Activated naive CD4-positive, alpha-beta T cell treated with anti-CD3 and anti-CD28 coated beads, Interleukin-2, amount 50 U/mL, for 16 hours (primary cell): ENCODE measurements around the gene ZNF23.

Source experiments
- DNase-seq: peaks from one replicate; pipeline ENCODE4 v3.0.0-alpha.2; 2020

ZNF23 gene

DNA sequence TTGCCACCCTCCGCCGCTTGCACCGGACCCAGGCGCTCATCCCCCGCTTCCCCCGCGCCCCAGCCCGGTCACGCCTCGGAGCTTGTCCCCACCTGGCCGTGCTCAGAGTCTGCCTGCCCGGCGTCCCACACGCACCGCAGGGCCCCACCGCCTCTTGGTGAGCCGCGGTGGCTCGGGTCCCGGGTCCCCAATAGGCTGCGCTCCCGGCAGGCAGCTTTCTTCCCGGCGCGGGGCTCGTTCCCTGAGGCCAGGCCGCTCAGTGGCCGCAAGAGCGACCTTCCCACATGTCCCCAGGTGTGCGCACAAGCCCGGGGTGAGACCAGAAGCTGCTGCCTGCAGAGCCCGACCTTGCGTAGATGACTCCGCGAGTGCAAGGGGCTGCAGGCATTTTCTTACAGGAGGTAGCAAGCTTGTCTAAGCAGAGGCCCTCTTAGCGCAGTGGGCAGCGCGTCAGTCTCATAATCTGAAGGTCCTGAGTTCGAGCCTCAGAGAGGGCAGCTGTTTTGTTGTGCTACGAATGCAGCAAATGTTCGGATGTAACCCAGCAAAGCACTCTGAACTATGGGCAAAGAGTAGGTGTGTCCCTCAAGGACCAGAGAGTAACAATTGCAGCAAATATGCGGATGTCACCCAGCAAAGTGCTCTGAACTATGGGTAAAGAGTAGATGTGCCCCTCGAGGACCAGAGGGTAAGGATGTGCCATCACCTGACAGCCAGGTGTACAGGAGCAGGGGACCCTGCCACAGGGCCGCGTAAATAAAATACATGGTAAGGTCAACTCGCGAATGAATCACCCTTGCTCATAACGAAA, 35.8 kb downstream of the ZNF23 start:
- no peak for DNase-seq

DNA sequence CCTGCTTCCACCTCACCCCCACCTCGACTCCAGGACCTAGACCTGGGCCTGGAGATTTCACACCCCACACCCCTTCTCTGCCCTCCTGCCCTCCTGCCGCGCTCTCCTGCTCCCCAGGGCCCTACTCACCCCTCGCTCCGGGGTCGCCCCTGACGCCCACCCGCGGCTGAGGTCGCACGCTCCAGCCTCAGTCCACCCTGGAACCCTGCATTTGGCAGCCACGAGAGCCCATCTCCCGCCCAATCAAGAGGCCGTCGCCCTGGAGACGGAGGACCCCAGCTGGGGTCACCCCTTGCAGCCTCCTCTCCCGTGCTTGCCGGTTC, 36.3 kb downstream of the ZNF23 start:
- DNase-seq, result no peak

DNA sequence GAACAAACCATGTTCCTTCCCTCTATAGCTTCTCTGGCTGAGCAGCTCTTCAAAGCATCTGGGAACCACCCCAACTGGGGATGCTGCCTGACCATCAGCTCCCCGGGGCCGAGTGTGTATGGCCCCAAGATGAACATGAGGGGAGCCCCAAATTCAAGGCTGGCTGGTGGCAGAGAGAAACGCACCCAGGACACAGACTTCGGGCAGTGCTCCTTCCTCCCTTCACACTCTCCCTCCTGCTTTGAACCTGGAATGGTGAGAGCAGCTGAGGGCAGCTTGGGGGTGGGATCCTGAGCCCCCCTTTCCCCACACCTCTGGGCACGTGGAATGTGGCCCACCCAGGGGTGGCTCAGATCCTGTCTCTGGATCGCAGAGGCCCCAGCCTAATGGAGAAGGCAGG, 37.4 kb downstream of the ZNF23 start:
- DNase-seq, result no peak

DNA sequence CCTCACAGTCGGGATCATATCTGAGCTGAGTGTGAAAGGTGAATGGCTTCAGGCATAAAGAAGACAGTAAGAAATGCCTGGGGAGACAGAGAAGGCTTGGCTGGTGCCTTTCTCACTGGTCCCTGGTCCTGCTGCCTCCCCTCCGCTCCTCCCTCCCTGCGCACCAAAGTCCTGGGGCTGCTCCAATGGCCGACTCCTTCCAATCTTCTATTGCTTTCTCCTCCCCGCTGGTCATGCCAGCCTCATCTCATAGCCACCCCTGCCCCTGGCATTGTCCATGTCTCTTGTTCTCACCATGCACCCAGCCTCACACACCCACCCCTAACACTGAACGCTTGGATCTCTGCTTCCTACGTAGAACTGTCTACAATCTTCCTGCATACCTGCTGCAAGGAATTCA, 38.2 kb downstream of the ZNF23 start:
- no peak for DNase-seq

DNA sequence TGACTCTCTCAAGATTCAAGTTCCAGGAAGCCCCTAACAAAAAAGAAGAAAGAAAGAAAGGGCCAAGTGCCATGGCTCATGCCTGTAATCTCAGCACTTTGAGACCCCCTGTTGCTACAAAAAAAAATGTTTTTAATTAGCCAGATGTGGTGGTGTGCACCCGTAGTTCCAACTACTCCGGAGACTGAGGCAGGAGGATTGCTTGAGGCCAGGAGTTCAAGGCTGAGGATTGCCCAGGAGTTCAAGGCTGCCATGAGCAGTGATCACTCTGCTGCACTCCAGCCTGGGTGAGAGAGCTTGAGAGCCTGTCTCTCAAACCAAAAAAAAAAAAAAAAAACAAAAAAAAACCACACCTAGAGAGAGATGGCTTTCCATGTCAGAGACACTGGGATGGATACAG, 39.0 kb downstream of the ZNF23 start:
- DNase-seq, result no peak

DNA sequence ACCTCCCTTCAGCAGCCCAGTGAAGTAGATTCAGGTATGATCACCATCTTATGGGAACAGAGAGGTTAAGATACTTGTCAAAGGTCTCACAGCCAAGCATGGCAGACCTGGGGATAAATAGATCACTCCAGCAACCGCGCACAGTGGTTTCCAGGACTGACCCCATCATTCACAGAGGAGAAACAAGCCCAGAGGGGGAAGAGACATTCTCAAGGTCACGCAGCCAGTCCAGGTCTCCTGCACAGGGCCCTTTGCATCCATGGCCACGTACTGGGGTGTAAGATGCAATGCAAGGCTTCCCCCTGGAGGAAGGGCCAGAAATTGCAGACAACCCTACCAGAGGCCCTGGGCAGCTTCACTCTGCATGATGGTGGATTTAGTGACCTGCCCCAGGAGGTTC, 40.1 kb downstream of the ZNF23 start:
- DNase-seq, result no peak

DNA sequence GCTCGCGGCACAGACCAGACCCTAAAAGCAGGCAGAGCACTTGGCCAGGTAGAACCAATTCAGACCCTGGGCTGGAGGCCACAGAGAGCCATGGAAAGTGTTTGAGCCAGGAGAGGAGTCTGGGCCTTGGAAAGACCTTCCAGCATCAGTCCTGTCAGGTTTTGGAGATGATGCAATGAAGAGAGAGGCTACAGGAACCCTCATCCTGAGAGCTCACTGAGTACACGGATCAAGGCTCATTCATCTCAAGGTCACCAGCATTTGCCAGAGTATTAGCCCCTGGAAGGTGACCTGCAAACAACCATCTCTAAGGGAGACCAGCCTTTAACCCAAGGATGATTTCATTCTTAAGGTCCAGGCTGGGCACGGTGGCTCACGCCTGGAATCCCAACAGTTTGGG, 48.0 kb downstream of the ZNF23 start:
- DNase-seq, result no peak

DNA sequence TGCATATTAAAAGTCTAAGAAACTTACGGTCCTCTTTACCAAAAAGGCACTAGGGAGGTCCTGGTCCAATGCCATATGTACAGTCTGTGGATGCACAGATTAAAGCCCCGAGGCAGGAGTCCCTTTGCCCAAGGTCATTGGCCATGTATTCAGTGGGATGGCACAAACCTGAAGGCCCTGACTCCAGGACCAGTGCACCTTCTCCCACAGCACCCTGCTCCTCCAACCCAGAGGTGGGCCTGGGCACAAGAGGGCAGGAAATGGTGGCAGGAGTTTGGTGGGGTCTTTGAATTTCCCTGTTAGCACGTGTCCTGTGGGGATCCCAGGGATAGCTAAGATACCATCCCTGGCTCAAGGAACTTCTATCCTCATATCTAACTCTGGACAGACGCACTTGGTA, 48.7 kb downstream of the ZNF23 start:
- no peak for DNase-seq

DNA sequence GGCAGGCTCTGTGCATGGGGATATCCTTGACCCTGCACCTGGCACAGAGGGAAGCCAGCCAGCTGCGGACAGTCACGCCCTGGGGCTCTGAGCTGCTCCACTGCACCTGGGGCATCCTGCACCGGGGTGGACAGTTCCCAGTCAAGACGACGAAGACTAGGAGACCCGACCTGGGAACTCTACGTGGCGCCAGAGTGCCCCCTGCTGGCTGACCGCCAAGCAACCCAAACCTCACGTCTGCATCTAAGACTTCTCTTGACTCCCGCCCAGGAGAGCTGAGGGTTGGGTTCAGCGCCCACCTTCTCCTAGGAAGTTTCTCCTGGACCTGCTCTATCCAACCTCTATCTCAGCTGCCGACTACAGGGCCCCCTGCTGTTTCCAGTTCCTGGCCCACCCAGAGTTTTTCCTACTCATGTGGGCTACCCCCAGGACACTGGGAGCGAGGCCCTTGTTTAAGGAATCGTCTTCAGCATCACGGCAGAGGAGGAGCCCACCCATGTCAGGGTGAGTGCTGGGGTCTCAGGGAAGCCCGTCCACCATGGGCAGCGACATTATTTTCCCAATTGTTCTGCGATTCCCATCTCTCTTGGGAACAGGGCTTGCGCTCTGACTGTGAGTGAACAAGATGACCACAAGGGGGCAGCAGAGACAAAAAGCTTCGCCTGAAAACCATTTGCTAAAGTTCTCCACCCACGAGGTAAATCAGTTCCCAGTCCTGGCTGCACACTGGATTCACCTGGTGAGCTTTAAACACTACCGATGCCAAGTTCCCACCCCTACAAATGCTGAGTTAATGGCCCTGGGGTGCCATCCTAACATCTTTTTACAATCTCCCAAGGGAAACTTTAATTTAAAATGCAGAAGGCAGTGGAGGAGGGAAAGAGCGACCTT, 49.5 kb downstream of the ZNF23 start:
- peak; percentile 59 for DNase-seq

DNA sequence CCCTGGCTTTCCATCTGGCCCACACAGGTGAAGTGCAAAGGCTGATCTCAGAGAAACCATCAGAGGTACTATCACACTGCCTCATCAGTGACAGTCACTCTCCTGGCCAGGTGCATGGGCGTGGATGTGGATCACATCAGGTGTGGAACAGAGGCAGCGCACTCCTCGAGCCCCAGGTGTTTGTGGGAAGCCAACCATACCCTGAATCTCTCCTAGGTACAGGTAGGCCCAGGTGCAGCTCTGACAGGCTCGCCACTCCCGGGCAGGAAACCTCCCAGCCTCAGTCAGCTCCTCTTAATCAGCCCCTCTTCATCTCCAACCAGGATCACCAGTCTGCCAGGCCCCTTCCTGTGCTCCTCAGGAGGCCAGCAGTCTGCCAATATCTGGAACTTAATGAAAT, 51.9 kb downstream of the ZNF23 start:
- no peak for DNase-seq

DNA sequence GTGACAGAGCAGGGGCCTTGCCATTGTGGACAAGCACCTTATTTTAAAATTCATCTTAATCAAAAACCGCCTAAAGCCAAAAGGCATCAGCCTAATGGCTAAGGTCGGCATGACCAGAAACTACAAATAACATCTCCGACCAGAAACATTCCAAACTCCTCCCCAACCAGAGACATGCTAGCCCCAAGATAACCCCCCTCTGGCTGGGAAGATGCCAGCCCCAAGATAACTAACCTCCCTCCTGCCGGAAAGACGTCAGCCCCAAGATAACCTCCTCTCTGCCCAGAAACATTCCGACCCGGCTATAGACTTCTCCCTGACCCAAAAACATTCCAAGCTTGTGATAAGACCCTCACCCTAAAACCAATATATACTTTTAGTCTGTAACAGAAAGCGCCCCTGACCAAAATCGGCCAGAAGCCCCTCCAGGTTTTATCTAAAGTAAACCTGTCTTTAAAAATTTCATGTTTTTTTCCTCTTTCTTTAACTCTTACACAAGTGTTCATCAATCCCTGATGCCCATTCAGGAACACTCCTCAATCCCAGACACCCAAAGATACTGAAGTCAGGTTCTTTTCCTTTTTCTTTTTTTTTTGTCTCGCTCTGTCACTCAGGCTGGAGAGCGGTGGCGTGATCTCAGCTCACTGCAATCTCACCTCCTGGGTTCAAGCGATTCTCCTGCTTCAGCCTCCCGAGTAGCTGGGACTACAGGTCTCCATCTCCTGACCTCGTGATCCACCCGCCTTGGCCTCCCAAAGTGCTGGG, 52.9 kb downstream of the ZNF23 start:
- DNase-seq, result no peak

DNA sequence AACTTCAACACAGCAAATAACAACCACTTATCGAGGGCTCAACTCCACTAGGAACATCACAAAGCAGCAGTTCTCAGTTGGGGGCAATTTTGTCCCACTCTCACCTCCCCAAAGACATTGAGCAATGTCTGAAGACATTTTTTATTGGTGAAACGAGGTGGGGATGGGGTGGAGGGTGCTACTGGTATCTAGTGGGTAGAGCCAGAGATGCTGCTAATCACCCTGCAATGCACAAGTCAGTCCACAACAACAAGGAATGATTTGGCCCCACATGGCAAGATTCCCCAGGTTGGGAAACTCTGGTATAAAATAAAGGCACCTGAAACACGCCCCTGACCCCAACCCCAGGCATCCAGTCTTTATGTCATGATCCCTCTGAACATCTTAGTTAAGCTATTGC, 53.5 kb downstream of the ZNF23 start:
- no peak for DNase-seq

DNA sequence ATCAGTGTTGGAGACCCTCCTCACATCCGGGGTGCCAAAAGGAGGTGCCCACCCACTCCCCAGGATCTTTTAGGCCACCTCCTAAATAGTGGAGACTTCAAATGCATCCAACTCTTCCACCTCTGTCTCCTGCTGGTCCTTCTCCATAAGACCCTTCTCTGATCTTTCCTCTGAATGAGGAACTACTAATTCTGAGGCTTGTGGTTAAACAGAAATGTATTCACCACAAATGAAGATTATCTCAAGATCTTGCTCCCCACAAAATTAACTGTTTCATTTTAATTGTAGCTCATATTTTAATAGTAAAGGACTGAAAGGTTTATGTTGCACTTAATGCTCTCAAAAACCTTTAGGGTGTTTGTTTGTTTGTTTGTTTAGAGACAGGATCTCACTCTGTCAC, 54.3 kb downstream of the ZNF23 start:
- DNase-seq, result no peak

DNA sequence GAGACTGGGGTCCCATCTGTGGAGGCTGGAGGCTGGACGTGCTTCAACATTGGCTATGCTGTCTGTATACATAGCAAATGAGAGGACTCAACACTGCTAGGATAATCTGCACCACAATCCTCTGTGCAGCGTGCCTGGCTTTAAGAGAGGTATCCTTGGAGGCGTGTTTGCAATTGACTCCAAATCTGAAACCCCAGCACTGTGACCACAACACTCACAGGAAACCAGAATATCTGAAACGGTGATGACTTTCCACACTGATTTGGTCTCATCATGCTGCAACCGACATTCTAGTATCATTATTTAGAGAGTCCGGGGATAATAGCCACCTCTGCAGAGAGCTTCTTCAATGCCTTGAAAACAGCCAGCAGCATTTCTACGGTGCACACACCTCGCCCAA, 55.3 kb downstream of the ZNF23 start:
- no peak for DNase-seq

DNA sequence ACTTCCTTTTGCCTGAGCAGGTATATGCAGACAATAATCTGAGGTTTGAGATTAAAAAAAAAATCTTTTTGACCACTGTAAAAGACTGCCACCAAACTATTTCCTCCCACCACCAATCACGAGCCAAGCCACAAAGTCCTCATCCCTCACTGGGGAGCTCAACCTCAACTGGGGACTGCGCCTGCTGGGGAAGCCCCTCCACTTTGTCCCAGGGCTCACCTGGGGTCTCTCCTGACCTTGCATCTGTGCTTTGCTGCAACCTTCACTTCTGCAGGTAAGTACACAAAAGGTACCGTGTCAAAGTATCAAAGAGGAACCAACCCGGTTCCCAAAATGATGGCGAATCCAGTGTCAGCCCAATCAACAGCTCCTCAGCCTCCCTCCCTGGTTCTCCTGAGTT, 55.7 kb downstream of the ZNF23 start:
- no peak for DNase-seq

DNA sequence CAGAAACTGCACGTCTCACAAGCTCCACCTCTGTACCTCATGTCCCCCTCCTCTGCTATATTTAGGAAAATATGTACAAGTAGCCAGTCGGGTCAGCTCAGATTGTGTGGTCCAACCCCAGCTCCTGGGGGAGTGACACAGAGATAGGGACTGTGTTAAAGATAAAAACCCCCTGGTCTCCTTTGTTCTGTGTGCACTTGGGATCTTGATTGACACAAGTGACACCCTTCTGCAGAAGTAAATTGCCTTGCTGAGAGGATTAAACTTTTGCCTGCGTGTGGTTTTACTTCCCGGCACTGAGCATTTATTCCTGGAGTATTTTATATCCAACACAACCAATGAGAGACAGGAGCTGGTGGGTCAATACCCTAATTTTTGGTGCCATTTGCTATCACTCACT, 57.7 kb downstream of the ZNF23 start:
- DNase-seq, result no peak

DNA sequence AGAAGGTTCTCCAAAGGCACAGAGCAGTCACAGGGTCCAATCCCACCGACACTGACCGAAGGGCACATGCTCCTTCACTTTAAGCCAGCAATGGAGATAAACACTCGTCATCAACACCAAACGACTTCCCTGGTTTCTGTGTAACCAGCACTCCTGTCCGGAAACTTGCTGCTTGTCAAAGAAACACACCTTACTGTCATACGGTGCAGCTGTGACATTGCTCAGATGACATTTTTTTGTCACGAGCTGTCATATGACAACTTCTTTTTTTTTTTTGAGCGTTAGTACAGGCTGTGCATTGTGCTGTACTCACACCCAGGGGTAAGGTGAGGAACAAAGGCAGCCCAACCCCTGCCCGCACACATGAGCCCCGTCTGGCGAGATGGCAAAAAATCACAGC, 59.4 kb downstream of the ZNF23 start:
- DNase-seq, result no peak

DNA sequence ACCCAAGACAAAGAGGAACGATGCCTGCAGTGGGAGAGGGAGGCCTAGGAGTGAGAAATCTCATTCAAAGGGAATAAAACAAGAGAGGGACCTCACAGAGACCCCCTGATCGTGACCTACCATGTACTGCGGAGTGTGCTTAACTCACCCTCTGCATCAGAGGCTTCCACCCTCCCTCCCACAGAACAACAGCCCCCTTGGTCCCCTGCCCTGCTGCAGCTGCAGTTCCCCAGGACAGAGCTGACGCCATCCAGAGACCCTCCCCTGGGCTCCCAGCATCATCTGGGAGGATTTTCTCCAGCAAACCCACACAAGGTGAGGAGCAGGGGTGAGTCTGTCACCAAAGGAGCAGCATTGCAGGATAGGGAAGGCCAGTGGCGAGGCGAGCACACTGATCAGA, 60.0 kb downstream of the ZNF23 start:
- DNase-seq, result no peak

DNA sequence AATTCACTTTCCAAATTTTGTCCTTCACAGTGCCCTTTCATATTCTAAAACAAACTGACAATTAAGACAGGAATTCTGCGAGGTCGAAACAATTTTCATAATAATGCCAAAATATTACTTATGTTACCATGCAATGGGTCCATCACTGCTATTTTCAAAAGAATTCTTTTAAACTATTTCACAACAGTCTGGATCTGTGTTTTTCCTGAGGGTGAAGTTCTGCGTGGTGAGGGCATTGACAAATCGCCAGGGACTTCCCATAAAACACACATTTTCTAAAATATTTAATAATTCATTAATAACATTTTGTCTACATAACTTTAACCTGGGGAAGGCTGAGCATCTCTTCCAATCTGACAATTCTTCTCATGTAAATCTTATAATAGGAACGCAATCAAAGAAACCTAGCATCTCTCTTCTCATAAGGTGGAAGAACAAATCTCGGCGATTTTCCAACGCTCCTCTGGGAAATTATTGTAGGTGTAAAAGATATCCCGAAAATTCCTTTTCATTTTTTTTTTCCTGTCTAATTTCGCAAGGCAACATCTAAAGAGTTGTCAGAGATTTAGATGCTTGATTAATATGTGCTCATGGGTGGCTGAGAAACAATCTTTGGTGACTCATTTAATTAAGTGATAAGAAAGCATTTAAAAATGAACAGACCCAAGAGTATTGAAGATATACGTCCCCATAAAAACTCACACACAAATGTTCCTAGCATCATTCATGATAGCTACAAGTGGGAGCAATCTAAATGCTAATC, 62.1 kb downstream of the ZNF23 start:
- no peak for DNase-seq
